ENCODE results near the gene PCBP1. TPM values are rescaled to one million over a fixed set of nuclear protein-coding genes. Genes with fewer than 3 reads are reported as not detected.

Gene PCBP1
- total and polyA plus RNA-seq, 9 of the 15 experiments (the other 6 are each of a cell fraction or from before 2014, with no cell fraction given): 19.2 to 407 (median 78.1) TPM

- TF ChIP-seq RERE (CRISPR knock-in tag; IDR thresholded peaks at IDR 0.05; ENCODE audit: borderline replicate concordance): no peak
- TF ChIP-seq NBN (IDR thresholded peaks at IDR 0.05; ENCODE audit: low read depth): no peak
- TF ChIP-seq, protein P1, sequence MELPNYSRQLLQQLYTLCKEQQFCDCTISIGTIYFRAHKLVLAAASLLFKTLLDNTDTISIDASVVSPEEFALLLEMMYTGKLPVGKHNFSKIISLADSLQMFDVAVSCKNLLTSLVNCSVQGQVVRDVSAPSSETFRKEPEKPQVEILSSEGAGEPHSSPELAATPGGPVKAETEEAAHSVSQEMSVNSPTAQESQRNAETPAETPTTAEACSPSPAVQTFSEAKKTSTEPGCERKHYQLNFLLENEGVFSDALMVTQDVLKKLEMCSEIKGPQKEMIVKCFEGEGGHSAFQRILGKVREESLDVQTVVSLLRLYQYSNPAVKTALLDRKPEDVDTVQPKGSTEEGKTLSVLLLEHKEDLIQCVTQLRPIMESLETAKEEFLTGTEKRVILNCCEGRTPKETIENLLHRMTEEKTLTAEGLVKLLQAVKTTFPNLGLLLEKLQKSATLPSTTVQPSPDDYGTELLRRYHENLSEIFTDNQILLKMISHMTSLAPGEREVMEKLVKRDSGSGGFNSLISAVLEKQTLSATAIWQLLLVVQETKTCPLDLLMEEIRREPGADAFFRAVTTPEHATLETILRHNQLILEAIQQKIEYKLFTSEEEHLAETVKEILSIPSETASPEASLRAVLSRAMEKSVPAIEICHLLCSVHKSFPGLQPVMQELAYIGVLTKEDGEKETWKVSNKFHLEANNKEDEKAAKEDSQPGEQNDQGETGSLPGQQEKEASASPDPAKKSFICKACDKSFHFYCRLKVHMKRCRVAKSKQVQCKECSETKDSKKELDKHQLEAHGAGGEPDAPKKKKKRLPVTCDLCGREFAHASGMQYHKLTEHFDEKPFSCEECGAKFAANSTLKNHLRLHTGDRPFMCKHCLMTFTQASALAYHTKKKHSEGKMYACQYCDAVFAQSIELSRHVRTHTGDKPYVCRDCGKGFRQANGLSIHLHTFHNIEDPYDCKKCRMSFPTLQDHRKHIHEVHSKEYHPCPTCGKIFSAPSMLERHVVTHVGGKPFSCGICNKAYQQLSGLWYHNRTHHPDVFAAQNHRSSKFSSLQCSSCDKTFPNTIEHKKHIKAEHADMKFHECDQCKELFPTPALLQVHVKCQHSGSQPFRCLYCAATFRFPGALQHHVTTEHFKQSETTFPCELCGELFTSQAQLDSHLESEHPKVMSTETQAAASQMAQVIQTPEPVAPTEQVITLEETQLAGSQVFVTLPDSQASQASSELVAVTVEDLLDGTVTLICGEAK (IDR thresholded peaks at IDR 0.05): no peak
- TF ChIP-seq, protein P1 (CRISPR knock-in tag; IDR thresholded peaks at IDR 0.05): no peak
- 0 out of 2 replicates have a peak, but pooled peaks have one; percentile 8 for TF ChIP-seq NFIC (IDR thresholded peaks at IDR 0.05)
- TF ChIP-seq ZKSCAN1 (IDR thresholded peaks at IDR 0.05; ENCODE audit: low read depth, low read length): no peak
- peak; percentile 45 for TF ChIP-seq RBM39 (optimal IDR thresholded peaks at IDR 0.05; ENCODE audit: low read depth, low read length)
- TF ChIP-seq, protein P2, sequence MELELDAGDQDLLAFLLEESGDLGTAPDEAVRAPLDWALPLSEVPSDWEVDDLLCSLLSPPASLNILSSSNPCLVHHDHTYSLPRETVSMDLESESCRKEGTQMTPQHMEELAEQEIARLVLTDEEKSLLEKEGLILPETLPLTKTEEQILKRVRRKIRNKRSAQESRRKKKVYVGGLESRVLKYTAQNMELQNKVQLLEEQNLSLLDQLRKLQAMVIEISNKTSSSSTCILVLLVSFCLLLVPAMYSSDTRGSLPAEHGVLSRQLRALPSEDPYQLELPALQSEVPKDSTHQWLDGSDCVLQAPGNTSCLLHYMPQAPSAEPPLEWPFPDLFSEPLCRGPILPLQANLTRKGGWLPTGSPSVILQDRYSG (tag; conservative IDR thresholded peaks at IDR 0.05; ENCODE audit: low read depth): peak; percentile 98; the same call in 1 of the 2 replicates
- no peak; a peak in 1 of 3 replicates for TF ChIP-seq CBX3 (IDR thresholded peaks at IDR 0.05; ENCODE audit: borderline replicate concordance in 1 of 2, low read length in 2 of 2)
- 0 out of 2 replicates have a peak, but pooled peaks have one; percentile 28 for TF ChIP-seq ZSCAN32 (CRISPR knock-in tag; IDR thresholded peaks at IDR 0.05)
- TF ChIP-seq SRSF9 (IDR thresholded peaks at IDR 0.05; ENCODE audit: borderline replicate concordance, low read depth, low read length): no peak
- TF ChIP-seq KHSRP (IDR thresholded peaks at IDR 0.05): no peak
- TF ChIP-seq ZNF707 (CRISPR knock-in tag; conservative IDR thresholded peaks at IDR 0.05): peak; percentile 64; the same call in 1 of the 2 replicates
These were observed 919 bp upstream of the PCBP1 start (continued) for GRCh38 chr2:70086278-70086837.

Data from K562 (cell line).